HPDE6-E6E7 (cell line): ENCODE results near the gene CCDC88C.
"Not testable (repeated sequence)": the region's sequence is repeated elsewhere in the genome, so short reads cannot be mapped to it uniquely, and the experiment has no call there.

Experiments
- DNase-seq: peaks from one replicate; pipeline ENCODE4 v3.0.0; 2011; ENCODE audit warnings: missing footprints; ENCODE audit errors: extremely low spot score

Gene CCDC88C

DNA sequence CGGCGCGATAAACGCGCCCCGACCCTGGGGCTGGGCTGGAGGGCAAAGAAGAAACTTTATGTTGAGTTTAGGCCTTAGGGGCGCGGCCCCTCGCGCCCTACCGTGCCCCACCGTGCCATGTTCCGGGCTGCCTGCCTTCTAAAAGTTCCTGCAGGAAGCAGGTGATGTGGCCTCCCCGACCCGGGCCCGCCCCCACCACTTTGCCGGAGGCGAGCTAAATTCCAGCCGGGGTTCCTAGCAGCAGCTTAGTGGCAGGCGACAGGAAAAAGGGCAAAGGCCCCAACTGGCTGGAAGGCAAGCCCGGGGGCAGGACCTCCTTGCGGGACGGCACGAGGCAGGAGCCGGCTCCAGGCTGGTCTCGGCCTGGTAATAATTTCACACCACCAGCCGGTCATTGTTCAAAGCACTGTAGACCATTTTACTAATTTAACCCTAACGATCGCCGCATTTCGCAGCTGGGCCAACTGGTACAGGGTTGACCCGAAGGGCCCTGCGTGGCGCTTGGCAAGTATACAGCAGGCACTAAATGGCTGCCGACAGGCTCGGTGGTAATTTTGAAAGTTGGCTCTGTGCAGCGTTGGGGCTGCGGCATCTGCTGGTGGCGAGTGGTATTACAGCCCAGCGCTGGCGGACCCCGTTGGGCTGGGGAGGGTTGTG is 895 bp upstream of the CCDC88C start:
- DNase-seq: no peak

GRCh38 chr14:91417983-91418386 is 365 bp upstream of the CCDC88C start:
- no peak for DNase-seq

DNA sequence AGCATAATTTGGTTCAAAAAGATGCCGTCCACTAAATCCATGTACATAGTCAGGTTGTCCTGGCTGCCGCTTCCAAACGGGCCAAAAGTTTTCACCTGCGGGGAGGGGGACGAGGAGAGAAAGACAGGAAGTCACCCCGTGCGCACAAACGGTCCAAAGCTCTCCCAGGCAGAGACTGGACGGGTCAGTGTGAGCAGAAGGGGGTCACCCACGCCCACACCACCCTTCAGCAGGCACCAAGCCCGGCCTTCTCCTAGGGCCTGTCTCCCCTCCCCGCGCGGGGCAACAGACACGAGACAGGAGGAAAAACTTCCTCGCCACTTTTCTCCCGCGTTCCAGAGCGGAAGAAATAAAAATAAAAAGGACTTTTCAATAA is 888 bp downstream of the CCDC88C start:
- DNase-seq: no peak

DNA sequence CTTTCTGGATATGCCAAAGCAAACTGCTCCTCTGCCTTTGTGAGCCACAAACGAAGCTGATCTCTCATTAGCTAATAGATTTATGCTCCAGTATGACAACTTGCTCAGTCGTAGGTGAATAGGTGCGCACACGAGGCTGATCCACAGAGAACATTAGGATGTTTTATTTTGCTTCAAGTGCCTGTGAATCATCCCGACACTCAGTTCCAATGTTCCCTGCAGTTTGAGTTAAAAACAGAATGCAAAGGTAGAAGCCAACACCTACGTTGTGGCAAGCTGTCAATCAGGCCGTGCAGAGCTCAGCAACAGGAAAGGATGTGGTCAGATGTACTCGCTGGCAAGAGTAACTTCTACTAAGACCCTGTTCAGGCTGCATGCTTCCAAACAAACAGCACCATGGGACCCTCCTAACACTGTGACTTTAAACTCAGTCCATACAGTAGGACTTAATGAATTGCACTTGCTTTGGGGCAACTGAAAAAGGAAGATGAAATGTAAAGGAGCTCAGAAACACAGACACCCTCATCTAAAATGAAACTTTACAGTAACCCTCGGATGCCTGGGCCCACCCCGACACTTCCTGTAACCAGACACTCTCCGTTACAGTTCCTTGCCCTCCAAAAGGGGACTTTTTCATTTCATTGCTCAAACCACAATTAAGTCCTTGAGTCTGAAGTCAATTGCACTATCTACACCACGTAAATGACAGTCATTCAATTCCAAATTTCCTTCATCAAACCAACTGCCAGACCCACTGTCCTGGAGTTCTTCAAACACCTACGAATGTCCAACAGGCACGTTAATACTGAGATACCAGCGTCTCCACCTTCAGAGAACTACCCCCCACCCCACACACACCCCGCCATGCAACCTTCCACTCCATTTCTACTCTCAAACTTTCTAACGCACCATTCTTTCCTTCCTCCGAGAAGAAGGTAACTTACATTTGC is 1.6 kb downstream of the CCDC88C start:
- DNase-seq: no peak

DNA sequence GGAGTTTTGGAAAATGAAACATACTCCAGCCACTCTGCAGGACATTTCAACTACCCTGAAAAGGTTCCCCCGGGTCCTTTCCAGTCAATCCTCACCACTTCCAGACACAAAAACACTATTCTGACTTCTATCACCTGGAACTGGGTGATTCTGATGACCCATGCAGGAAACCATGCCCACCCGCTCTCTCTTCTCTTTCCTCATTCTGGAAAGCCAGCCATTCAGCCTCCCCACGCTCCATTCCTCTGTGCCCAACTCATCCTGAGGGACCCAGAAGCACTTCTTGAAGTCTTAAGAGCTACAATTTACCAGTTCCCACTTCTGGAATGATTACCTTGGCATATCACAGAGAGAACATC is 3.2 kb downstream of the CCDC88C start:
- no peak for DNase-seq

- no peak for DNase-seq
Observed at GRCh38 chr14:91413547-91414474, 3.8 kb downstream of the CCDC88C start.

DNA sequence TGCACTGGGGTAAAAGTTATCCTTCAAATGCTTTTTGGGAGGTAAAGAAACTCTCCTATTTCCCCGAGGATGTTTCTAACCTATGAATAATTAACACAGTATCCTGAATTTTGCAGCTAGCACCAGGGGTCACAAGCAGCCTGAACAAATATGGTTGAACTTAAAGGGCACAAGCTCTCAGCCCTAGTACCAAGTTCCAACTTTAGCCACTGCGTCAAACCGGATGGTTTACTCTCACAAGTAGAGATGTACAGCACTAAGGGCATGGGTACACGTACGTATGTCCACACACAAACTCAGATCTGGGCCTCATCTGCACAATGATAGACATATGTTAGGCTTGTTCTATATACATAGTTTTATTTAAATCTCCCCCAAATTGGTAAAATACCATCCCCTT is 4.7 kb downstream of the CCDC88C start:
- no peak for DNase-seq

- DNase-seq: no peak
Observed at GRCh38 chr14:91410771-91411536, 6.7 kb downstream of the CCDC88C start.

GRCh38 chr14:91409928-91410718 is 7.5 kb downstream of the CCDC88C start:
- no peak for DNase-seq

GRCh38 chr14:91409240-91409639 is 8.4 kb downstream of the CCDC88C start:
- not testable (repeated sequence) for DNase-seq

DNA sequence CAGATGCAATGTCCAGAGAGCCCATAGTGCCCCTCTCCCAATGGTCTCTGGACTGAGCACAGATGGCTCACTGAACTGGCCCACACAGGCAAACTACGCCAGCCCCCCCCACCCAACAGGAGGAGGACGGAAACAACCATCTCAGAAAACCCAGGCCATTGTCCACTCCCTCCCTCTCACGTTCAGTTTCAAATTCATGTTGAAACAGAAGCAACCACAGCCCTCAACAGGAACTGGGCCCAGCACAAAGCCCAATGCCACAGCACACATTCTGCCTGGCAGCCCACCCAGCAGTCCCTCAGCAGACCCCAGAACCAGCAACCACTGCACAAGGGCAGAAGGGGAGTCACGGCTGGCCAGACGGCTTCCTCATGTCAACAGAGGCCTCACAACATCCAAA is 10.6 kb downstream of the CCDC88C start:
- DNase-seq: no peak

DNA sequence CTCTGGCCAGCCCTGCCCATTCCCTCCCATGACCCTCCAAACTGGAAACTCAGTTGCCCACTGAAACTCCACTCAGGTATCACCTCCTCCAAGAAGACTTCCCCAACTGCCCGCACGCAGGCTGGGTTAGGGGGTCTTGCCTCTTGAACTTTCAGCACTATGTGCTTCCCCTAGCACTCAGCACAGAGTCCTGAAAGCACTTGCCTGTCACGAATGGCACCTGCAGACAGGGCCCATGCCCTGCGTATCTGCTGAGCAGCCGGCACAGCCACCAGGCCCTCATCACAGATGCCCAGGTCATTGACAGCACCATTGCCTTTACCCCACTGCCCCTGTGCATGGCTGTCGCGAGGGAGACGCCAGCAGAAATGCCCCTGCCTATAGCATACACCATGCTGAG is 11.2 kb downstream of the CCDC88C start:
- no peak for DNase-seq

DNA sequence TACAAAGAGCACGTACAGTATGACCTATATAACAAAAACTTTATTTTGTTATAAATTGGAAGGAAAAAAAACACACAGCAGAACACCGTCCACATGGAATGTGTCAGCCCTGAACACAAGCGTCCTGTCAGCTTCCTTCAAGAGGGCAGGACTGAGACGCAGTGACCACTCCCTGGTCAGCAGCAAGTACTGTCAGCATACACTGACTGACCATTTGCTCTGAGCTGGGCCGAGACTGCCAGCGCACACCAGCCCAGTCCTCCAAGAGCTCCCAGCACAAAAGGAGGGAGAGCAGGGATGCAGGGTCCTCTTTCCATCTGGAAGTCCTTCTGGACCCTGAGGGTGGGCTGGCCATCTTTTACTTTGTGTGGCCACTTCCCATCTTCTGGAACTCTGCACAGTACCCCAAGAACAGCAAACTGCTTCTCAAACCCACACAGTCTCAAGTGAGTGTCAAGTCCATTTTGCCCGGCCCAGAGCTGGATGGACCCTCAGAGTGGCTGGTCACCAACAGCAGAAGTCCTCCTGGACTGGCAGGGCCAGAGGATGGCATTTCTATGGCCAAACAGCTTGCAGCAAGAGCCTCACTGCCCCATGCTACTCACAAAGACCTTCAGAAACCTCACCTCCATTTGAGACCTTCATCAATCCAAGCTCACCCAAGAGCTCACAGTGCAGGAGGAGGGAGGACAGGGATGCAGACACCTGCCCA is 11.7 kb downstream of the CCDC88C start:
- DNase-seq: no peak

- no peak for DNase-seq
Observed at GRCh38 chr14:91405241-91405721, 12.3 kb downstream of the CCDC88C start.

- no peak for DNase-seq
Observed at GRCh38 chr14:91402771-91403600, 14.6 kb downstream of the CCDC88C start.

GRCh38 chr14:91402348-91402747 is 15.3 kb downstream of the CCDC88C start:
- no peak for DNase-seq

- no peak for DNase-seq
Observed at GRCh38 chr14:91401751-91402150, 15.9 kb downstream of the CCDC88C start.

DNA sequence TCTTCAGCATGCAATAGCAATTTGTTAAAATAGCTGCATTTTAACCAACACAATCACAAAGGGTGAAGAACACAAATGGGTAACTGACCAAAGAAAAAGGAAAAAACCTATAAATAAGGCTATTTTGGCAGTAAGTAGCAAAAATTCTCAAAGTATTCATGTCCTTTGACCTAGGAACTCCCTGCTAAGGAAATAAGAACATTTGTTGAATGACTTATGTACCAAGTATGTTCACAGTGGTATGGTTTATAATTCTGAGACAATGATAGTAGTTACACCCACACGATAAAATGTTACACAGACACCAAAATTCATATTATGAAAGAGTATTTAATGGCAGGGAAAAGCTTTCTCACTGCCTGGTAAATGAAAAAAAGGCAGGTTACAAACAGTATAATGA is 16.9 kb downstream of the CCDC88C start:
- DNase-seq: no peak
